G401.6 (cell line): ENCODE measurements around the gene TEX9.
A peak's percentile ranks its signal among the peaks of the same experiment; 100 is the strongest.
"Not testable (repeated sequence)": the region's sequence is repeated elsewhere in the genome, so short reads cannot be mapped to it uniquely, and the experiment has no call there.

Experiments used
- FAIRE-seq: peaks from 2 replicates; lab custom pipeline; 2012; peaks lifted over from hg19 to GRCh38; lab: Jason Lieb, UNC

TEX9 gene

DNA sequence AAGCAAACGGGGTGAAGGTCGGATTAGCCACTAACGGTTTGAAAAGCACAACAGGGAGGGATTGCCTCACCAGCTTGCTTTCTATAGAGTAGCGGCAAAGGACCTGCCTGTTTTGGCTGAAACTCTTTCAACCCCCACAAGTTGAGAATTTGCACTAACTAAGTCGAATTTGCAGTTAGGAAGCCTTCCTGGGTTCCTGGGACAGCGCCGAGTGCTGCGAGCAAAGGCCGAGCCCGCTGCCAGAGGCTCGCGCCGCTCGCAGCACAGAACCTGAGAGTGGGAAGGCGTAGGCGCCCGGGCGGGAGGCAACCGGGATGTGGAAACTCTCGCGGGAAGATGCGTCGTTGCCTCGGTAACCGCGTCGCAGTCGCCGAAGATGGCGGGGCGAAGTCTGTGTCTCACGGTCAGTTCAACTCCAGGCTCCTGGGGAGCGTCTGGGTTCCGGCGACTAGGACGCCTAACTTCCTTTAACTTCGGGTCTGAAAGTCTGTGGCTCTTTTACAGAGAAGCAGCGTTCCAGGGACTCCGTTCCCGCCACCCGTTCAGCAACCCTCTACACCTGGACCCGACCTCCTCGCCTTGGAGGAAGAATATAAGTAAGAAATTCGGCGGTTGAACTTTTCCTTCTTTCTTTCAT lies at the start of gene TEX9:
TEX9 (plus strand) TSS at position 352 of the 637 bp plus-strand sequence; CDS start at position 377, 25 bp downstream.
- peak; percentile 92 for FAIRE-seq

DNA sequence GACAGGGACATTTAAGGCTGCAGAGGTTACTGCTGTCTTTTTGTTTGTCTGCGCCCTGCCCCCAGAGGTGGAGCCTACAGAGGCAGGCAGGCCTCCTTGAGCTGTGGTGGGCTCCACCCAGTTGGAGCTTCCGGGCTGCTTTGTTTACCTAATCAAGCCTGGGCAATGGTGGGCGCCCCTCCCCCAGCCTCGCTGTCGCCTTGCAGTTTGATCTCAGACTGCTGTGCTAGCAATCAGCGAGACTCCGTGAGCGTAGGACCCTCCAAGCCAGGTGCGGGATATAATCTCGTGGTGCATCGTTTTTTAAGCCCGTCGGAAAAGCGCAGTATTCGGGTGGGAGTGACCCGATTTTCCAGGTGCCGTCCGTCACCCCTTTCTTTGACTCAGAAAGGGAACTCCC lies 48.7 kb upstream of the TEX9 start:
- FAIRE-seq, result not testable (repeated sequence)

DNA sequence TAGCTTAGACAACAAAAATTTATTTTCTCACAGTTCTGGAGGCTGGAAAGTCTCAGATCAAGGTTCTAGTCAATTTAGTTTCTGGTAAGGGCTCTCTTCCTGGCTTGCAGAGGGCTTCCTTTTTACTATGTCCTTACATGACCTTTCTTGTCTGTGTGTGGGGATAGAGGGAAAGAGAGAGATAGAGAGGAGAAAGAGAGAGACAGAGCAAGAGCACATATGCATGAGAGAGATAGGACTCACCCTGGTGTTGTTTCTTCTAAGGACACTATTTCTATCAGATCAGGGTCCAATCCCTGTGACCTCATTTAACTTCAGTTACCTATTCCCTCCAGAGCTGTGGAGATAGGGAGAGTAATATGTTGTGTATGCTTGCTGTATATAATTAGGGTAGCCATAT lies 44.9 kb upstream of the TEX9 start:
- FAIRE-seq, result no peak

DNA sequence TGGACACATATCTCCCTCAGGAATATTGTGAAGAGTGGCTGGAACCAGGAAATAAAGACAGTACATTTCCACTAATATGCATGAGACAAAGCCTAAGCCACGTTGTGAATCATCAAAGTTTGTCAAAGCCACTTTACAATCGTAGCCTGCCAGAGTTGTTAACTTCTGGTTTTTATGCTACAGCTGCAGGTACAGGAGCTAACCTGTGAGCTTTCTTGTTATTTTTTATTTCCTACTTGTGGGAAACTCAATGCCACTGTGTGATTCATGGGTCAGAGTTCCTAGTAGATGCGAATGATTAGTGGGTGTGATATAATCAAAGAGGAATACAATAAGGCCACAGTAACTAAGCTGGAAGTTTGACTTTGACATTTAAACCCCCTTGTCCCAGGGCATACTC lies 44.4 kb upstream of the TEX9 start:
- no peak for FAIRE-seq

DNA sequence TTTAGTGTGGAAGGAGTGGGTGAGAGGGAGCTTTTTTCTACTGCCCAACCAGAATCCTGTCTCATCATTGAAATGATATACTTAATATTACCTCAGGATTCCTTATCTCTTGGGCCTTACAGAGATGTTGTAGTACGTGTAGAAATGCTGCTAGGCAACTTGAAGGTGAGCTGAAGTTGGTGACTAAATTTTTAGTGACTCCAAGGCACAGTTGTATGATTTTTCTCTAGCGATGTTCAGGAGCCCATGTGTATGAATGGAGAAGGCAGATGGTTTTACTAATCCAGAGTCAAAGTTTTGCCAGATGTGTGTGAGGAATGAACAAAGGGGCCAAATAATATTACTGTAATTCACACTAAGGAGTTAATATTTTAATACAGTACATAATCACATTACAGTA lies 42.8 kb upstream of the TEX9 start:
- FAIRE-seq, result no peak

DNA sequence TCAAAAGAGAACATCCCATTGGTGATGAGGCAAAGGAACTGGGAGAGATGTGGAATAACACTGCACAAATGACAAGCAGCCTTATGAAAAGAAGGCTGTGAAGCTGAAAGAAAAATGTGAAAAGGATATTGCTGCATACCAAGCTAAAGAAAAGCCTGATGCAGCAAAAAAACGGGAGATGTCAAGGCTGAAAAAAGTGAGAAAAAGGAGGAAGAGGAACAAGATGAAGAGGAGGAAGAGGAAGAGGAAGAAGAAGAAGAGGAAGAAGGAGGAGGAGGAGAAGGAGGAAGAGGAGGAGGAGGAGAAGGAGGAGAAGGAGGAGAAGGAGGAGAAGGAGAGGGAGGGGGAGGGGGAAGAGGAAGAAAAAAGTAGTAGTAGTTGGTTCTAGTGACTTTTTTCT lies 41.8 kb upstream of the TEX9 start:
- FAIRE-seq, result no peak

DNA sequence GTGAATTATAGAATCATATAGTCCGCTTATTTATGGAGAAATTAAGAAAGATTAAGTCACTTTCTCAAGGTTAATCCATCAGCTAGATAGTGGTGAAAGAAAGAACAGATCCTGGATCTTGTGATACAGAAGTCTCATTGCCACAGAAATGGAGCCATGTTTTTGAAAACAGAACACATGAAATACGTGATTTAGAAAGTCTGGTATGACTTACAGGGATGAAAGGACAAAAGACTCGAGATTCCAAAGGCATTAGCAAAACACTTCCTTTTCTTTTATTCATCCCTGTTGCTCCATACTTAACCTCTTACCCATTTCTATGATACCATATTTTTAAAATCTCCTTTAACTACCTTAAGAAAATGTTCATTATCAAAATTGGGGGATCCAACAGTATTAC lies 40.0 kb upstream of the TEX9 start:
- FAIRE-seq, result no peak

DNA sequence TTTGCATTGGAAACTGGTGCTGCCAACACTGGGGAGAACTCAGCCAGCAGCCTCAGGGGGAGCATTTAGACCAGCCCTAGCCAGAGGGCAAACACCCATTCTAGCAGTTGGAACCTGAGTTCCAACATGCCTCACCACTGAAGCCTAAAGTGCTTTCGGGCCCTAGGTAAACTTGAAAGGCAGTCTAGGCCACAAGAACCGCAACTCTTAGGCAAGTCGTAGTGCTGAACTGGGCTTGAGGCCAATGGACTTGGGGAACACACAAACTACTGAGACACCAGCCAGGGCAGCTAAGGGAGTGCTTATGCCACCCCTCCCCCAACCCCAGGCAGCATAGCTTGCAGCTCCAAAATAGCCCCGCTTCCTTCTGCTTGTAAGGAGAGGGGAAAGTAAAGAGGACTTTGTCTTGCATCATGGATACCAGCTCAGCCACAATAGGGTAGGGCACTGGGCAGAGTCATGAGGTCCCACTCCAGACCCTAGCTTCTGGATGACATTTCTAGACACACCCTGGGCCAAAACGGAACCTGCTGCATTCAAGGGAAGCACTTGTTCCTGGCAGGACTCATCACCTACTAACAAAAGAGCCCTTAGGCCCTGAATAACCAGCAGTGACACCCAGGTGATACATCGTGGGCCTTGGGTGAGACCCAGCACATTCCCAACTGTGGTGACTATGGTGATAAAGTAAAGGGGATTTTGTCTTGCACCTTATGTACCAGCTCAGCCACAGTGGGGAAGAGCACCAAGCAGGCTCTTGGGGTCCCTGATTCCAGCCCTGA lies 37.3 kb upstream of the TEX9 start:
- no peak for FAIRE-seq

DNA sequence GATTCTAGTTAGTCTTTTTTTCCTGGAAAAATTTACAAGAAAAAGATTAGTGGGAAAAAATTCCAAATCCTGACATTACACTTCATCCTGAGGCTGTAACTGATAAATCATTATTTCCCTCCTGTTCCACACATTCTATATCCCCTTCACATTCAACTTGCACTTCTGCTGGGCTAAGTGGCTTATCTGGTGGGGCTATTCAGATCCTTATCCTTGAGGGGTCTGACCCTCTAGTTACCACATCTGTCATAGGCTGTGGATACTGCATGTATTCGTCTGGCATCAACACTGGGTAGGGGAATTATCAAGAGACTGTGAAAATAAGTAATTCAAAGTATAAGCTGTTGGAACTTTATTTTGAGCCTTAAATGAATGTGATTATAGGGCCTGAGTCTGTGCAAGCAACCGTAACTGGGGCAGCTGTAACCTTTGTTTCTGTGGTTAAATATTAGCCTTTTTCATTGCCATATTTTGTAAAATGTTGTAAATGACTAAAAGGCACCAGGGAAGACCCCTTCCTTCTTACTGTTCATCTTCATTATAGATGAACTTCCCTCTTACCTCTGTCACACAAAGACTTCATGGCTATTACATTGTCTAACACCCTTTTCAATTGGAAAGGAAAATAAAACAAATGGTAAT lies 28.0 kb upstream of the TEX9 start:
- no peak for FAIRE-seq

DNA sequence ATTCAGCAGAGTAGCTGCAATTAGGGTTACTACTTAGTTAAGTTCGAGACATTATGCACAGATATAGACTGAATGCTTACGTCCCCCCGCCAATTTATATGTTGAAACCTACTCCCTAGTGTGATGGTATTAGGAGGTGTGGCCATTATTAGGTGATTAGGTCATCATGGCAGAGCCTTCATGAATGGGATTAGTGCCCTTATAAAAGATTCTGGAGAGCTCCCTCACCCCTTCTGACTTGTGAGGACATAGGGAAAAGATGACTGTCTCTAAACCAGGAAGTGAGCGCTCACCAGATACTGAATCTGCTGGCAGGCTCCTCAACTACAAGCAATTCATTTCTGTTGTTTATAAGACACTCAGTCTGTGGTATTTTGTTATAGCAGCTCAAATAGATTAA lies 25.6 kb upstream of the TEX9 start:
- no peak for FAIRE-seq

DNA sequence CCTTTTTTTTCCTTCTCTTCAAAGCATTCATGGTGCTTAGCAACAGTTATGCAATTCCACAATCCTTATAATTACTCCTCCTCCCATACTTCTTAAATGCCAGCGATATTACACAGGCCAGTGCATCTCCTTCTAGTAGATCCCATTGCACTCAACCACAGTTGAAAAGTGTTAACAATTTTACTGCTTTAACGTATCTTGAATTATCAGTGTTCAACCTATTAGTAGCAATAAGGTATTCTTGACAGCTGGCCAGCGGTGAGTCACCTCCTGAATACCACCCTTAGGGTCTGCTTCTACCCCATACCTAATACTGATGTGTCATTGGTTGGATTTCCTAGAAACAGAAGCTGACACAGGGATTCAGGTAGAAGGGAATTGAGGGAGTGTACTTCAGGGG lies 24.0 kb upstream of the TEX9 start:
- FAIRE-seq, result no peak

DNA sequence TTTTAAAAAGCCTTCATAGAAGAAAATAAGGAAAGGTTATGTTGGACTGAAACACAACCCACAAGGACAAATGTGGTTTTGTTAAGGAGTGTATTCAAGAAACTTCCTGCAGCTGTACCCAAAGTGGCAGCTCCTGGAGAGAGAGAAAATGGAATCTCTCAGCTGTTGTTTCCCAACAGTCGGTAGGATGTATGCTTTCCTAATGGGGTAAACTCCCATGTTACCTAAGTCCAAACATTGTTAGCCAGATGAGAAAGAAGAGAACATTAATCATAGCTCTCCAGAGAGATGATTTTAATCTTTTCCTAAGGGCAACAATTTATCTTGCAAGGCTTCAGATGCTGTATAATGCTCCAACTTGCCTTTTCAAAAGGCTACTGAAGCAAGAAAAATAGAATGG lies 22.6 kb upstream of the TEX9 start:
- FAIRE-seq, result no peak

DNA sequence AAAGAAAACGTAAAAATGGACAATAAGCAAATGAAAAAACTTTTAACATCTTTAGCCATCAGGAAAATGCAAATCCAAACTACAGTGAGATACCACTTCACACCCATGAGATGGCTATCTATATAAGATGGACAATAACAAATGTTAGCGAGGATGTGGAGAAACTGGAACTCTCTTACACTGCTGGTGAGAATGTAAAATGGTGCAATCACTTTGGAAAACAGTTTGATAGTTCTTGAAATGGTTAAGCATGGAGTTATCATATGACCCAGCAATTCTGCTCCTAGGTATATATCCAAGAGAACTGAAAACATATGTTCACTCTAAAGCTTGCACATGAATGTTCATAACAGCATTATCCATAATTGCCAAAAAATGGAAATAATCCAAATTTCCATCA lies 21.3 kb upstream of the TEX9 start:
- FAIRE-seq, result no peak

DNA sequence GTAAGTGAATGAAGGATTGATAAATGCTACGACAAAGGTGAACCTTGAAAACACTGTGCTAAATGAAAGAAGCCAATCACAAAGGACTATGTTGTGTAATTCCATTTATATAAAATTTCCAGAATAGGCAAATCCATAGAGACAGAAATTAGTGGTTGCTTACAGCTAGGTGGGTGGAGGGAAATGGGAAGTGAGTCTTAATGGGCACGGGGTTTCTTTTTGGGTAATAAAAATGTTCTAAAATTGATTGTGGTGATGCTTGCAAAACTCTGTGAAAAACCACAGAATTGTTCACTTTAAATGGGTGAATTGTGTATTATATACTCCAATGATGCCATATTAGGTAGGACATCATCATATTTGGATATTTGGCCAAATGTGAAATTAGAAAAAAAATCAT lies 20.9 kb upstream of the TEX9 start:
- no peak for FAIRE-seq

DNA sequence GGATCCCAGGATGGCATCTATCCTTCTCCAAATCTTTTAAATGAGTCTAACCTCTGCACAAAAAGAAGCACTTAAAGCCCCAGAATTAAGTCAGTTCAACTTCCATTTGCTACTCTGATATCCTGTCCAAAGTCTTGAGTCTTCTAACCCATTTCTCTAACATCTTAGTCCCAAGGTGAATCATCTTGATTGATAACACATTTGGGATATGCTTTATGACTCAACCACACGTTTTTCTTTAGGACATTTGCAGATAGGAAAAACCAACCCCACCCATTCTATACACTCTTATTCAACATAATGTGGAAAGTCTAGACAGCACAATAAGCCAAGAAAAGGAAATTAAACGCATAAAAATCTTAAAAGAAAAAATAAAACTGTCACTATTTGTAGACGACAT lies 18.8 kb upstream of the TEX9 start:
- no peak for FAIRE-seq

DNA sequence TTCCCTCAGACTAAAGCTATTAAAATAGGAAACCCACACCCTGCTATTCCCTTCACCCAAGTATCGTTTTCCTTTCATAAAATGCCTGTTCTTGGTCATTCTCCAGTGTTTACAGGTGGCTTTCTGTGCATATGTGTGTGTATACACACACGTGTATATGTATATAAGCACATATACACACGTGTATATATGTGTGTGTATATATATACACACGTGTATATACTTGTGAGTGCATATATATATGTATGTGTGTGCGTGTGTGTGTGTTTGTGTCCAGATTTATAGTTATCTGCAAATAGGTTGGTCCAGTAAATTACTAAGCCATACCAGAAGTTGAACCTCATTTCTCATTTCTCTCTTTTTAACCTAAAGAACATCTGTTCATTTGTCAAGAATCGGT lies 15.7 kb upstream of the TEX9 start:
- FAIRE-seq, result no peak

DNA sequence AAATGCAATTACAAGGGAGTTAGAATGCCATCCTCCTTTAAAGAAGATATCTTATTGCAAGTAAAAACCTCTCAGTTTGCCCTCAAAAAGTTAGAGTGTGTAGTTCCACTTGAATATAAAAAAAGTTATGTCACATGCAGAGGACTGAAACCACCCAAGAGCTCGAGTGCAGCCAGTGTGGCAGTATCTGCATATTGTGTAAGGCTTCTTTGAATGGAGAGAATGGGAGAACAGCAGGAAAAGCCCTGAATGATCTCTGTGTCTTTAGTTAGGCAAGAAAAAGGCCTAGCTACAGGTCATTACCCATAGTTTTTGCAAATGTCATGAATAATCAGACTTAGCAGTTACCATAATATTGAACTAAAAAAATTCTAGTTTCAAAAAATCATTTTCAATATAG lies 13.9 kb upstream of the TEX9 start:
- no peak for FAIRE-seq

DNA sequence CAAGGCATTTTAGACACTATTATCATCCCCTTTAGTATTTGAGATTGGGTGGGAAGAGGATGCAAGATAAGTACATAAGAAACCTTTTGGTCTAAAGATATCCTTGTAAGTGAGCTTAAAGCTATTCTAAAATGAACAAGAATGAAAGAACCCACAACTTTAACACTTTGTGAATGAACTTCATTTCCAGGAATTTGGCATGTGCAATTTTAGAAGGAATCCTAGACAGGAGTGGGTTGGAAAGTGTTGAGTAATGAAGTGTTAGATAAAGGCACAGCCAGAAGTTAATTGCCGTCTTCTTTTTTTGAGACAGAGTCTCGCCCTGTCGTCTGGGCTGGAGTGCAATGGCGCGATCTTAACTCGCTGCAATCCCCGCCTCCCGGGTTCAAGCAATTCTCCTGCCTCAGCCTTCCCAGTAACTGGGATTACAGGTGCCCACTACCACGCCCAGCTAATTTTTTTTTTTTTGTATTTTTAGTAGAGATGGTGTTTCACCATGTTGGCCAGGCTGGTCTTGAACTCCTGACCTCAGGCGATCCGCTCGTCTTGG lies 13.2 kb upstream of the TEX9 start:
- FAIRE-seq, result no peak

DNA sequence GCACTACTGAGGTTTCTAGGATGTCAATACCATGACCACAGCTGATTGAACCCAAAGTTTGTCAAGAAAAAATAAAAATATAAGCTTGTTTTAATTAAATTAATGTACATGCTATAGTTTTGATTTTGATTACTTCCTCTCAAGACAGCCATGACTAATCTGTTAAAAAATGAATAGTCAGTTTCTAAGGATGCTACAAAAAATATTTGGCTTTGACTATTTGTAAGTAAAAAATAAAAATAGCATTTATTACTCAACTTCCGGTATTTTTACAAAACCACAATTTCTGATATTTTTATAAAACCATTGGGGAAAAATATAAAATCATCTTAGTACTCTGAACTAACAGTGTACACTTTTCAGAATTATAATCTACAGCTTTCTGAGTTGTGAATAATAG lies 12.1 kb upstream of the TEX9 start:
- no peak for FAIRE-seq

DNA sequence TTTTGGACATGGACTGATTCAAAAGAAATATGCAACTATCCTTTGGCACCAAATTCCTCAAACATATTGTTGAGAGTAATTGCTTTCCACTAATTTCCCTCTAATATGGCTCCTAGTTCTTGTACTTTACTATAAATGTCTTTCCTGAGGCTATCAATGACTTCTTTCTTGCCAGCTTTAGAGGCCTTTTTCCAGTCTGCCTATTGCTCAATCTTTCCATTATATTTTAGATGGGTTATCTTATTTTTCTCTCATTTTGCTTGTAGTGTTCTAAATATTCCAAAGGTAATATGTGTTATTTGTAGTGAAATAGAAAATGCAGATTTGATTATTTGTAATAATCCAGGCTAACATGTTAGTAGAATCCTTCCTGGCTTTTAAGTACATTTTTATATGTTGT lies 11.5 kb upstream of the TEX9 start:
- peak; percentile 21 for FAIRE-seq

DNA sequence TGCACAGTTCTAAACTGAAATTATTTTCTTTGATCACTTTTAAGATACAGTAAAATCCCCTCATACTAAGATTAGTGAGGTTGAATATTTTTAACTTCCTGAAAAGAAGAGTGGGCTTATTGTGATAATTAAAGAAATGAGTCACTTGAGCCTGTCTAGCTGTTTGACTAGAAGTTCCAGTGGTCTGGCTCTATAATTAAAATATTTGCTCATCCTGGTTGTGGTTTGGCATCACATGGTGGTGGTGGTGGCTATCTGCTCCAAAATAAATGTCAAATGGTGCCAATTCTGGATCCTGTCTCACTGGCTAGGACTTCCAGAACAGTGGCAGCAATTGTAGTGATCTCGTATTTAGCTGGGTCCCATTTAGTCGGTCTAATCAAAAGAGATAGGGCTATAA lies 8.6 kb upstream of the TEX9 start:
- no peak for FAIRE-seq

DNA sequence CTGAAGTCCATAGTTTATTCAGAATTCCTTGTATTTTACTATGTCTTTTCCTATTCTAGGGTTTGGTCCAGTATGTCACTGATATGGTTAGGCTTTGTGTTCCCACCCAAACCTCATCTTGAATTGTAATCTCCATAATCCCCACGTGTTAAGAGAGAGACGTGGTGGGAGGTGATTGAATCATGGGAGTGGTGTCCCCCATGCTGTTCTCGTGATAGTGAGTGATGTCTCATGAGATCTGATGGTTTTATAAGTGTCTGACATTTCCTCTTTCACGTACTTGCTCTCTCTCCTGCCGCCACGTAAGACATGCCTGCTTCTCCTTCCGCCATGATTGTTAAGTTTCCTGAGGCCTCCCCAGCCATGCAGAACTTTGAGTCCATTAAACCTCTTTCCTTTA lies 6.6 kb upstream of the TEX9 start:
- FAIRE-seq, result no peak

DNA sequence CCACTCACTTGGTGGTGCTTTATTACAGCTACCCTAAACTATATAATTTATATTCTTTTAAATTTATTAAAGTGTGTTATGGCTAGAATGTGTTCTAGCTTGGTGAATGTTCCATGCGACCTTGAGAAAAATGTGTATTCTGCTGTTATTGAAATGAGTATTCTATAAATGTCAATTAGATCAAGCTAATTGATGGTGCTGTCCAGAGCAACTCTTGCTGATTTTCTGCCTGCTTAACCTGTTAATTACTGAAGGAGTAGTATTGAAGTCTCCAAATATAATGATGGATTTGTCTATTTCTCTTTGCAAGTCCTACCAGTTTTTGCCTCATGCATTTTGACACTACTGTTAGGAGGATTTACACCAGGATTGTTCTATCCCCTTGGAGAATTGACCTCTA lies 3.2 kb upstream of the TEX9 start:
- FAIRE-seq, result no peak

DNA sequence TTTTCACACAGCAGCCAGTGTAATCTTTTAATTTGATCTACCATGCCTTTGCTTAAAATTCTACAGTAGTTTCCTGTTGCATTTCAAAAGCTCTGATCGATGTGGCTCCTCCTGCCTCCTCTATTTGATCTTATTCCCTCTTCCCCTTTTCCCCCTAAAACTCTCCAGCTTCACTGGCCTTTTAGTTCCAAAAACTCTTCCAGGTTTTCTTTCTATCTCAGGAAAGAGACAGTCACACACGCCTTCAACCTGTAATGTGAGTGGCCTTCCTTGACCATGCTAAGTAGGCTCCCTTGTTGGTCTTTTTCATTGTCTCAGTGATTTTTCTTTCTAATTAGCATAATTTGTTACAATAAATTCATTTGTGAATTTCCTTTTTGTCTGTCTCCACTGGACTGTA lies 985 bp downstream of the TEX9 start:
- no peak for FAIRE-seq
